ENCODE results near the gene THRB. TPM values are rescaled to one million over a fixed set of nuclear protein-coding genes. Genes with fewer than 3 reads are reported as not detected.

Gene THRB
- total and polyA plus RNA-seq, 9 of the 15 experiments (the other 6 are each of a cell fraction or from before 2014, with no cell fraction given) = 1.7 to 14.9 (median 6.9) TPM

DNA sequence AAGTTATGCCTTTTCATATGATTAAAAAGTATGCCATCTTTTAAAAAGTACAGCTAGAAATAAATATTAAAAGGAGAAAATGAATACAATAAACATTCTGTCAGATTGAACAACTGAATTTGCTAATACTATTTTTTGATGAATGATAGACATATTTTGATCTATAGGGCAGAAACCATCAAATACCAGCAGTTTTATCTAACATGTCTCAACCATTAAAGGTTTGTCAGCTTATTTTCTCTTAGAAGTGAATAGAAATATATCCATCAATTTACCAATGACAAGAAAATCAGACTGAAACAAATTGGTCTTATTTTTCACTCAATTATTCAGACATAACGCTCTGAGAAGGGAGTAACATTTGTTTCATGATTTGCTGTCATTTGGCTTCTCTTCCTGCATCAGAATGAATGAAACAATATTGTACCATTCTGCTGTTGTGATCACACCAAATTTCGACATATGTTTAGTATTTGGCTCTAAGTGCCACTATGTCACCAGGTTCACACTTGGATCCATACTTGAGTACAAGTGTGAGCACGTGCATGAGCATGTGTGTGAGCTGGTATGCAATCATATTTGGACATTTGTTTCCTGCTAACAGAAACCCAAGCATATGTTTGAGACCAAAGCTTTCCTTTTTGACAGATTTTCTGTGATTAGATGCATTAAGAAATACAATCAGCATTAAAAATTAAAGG is 86.5 kb downstream of the THRB start:
- H3K4me1 ChIP-seq (replicated peaks in 1 of 2; ENCODE audit: control insufficient read depth in 2 of 2, insufficient read depth in 2 of 2, low read length in 2 of 2) = no peaks in the 10 kb centered on the region
- no peaks in the 10 kb centered on the region for H3K79me2 ChIP-seq (ENCODE audit: control insufficient read depth, insufficient read depth, low read length)
- no peak overlapping the region for H3K9ac ChIP-seq (ENCODE audit: insufficient read depth in 1 of 2, low read depth in 2 of 2, low read length in 2 of 2)
- H3K9me3 ChIP-seq (replicated peaks; ENCODE audit: control insufficient read depth, insufficient read depth, low read depth, low read length) = no peaks in the 10 kb centered on the region; the same call in 1 of the 2 replicates
- H3K36me3 ChIP-seq (ENCODE audit: control insufficient read depth, insufficient read depth, low read length) = no peaks in the 10 kb centered on the region
- no peaks in the 10 kb centered on the region for H3K27me3 ChIP-seq (ENCODE audit: control insufficient read depth in 2 of 2, insufficient read depth in 2 of 2, low read length in 2 of 2)
- no peak for FAIRE-seq
- BruUV-seq (replicated peaks) = no TSS peak
- no peaks in the 10 kb centered on the region for H4K20me1 ChIP-seq (replicated peaks; ENCODE audit: control insufficient read depth, insufficient read depth, low read length)
- no peak overlapping the region for H3K4me2 ChIP-seq (ENCODE audit: insufficient read depth, low read length)
- no peak overlapping the region for H3K27ac ChIP-seq (ENCODE audit: extremely low read depth, low read depth, low read length)
- no peaks in the 10 kb centered on the region for H3K9me1 ChIP-seq (ENCODE audit: control insufficient read depth, insufficient read depth, low read length)
- ChIA-PET CTCF (ENCODE audit: low intra/inter-chr PET ratio) (no interaction called here), POLR2A (interaction anchor here (1.2 to 1.7 kb wide), 2 partner anchors 9 to 33 kb away, joined by 3 read pairs; no protein-coding TSS in a partner anchor)
- in situ Hi-C loops (cut with MboI) = no loop called here
- WGBS (ENCODE audit: insufficient coverage, low coverage, missing lambda C conversion rate) = 23% methylated on average over 3 of the region's 3 CpGs
- no peak for ATAC-seq
- TF ChIP-seq SLC30A9 (CRISPR knock-in tag; IDR thresholded peaks at IDR 0.05) = no peak
- H3K4me3 ChIP-seq = no peak overlapping the region
- H2AFZ ChIP-seq (ENCODE audit: low read depth, low read length) = no peak overlapping the region
- DNase-seq (ENCODE audit: extremely low read depth in 1 of 4, low spot score in 3 of 4) = no peak
- intact Hi-C loops (cut with micrococcal nuclease) = no loop called here

GRCh38 chr3:24406900-24407299 is 87.8 kb downstream of the THRB start:
- no peak for DNase-seq (ENCODE audit: extremely low read depth in 1 of 4, low spot score in 3 of 4)
- ChIA-PET CTCF (ENCODE audit: low intra/inter-chr PET ratio) (no interaction called here), POLR2A (interaction anchor here (1.3 to 1.7 kb wide), 2 partner anchors 13 to 31 kb away, joined by 3 read pairs; no protein-coding TSS in a partner anchor)
- no peak for FAIRE-seq
- Histone ChIP-seq H3K27ac (ENCODE audit: extremely low read depth, low read depth, low read length) (no peak overlapping the region), H2AFZ (ENCODE audit: low read depth, low read length) (no peak overlapping the region), H3K4me2 (ENCODE audit: insufficient read depth, low read length) (no peak overlapping the region), H3K4me1 (replicated peaks in 1 of 2; ENCODE audit: control insufficient read depth in 2 of 2, insufficient read depth in 2 of 2, low read length in 2 of 2) (no peaks in the 10 kb centered on the region), H3K4me3 (no peak overlapping the region), H3K79me2 (ENCODE audit: control insufficient read depth, insufficient read depth, low read length) (no peaks in the 10 kb centered on the region), H3K9me1 (ENCODE audit: control insufficient read depth, insufficient read depth, low read length) (no peaks in the 10 kb centered on the region), H3K36me3 (ENCODE audit: control insufficient read depth, insufficient read depth, low read length) (no peaks in the 10 kb centered on the region), H3K9me3 (replicated peaks; ENCODE audit: control insufficient read depth, insufficient read depth, low read depth, low read length) (no peaks in the 10 kb centered on the region; the same call in 1 of the 2 replicates), H3K9ac (ENCODE audit: insufficient read depth in 1 of 2, low read depth in 2 of 2, low read length in 2 of 2) (no peak overlapping the region), H3K27me3 (ENCODE audit: control insufficient read depth in 2 of 2, insufficient read depth in 2 of 2, low read length in 2 of 2) (no peaks in the 10 kb centered on the region), H4K20me1 (replicated peaks; ENCODE audit: control insufficient read depth, insufficient read depth, low read length) (no peaks in the 10 kb centered on the region)
- TF ChIP-seq YBX1 (IDR thresholded peaks at IDR 0.05) = no peak
- no peak for TF ChIP-seq GATAD2A (IDR thresholded peaks at IDR 0.05)
- TF ChIP-seq ELF1 (tag; IDR thresholded peaks at IDR 0.05) = no peak
- TF ChIP-seq, protein P1, sequence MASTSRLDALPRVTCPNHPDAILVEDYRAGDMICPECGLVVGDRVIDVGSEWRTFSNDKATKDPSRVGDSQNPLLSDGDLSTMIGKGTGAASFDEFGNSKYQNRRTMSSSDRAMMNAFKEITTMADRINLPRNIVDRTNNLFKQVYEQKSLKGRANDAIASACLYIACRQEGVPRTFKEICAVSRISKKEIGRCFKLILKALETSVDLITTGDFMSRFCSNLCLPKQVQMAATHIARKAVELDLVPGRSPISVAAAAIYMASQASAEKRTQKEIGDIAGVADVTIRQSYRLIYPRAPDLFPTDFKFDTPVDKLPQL (IDR thresholded peaks at IDR 0.05; ENCODE audit: extremely low read depth, insufficient read length) = no peak
- no peak for TF ChIP-seq ZNF79 (CRISPR knock-in tag; IDR thresholded peaks at IDR 0.05; ENCODE audit: low read depth)
- no peak for TF ChIP-seq CBFA2T2 (conservative IDR thresholded peaks at IDR 0.05)
- ATAC-seq = no peak
- in situ Hi-C loops (cut with MboI) = no loop called here
- 56% methylated on average over 4 of the region's 4 CpGs for WGBS (ENCODE audit: insufficient coverage, low coverage, missing lambda C conversion rate)
- no TSS peak for BruUV-seq (replicated peaks)
- intact Hi-C loops (cut with micrococcal nuclease) = no loop called here

Data from K562 (cell line).